Ishikawa (cell line): ENCODE measurements around the gene PAK5.

Source experiments
- CREB1 ChIP-seq: IDR thresholded peaks from 2 replicates; pipeline ENCODE4 v1.6.1; 2012; ENCODE audit warnings: low read depth
- EP300 ChIP-seq: IDR thresholded peaks from 2 replicates; pipeline ENCODE4 v1.6.1; 2012; ENCODE audit warnings: borderline replicate concordance
- FOXM1 ChIP-seq: IDR thresholded peaks from 2 replicates; pipeline ENCODE4 v1.6.1; 2012; ENCODE audit warnings: low read depth, borderline replicate concordance
- TEAD4 ChIP-seq: IDR thresholded peaks from 2 replicates; pipeline ENCODE4 v1.6.1; 2012
- YY1 ChIP-seq: IDR thresholded peaks from 2 replicates; pipeline ENCODE4 v1.6.1; 2012; ENCODE audit warnings: low read depth

DNA sequence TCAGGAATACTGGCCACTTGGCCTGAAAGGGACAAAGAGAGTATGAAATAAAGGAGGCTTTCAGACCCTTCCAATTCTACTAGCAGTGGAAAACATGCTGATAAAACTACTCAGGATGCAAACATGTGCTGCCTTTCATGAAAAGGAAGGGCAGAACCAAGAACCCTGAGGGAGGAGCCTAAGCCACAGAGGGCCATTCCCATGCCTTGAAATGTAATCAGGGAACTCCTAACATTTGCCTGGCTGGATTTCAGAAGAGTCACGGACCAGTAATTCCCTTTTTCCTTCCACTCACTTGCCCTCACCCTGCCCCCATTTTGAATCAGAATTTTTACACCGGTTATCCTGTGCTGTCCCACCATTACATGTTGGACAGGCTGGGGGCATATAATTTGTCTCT lies 208.3 kb downstream of the PAK5 start:
- TF ChIP-seq YY1: no peak
- no peak for TF ChIP-seq EP300
- no peak for TF ChIP-seq TEAD4
- TF ChIP-seq CREB1: no peak
- TF ChIP-seq FOXM1: no peak
